HepG2 (cell line): ENCODE results near the gene SHC3. TPM values are rescaled to one million over a fixed set of nuclear protein-coding genes. Genes with fewer than 3 reads are reported as not detected.

Experiments used
- ATAC-seq: fragments of 200-7000 bp; cut with Tn5 transposase; 3 replicates; pipeline ENCODE4 v1.9.1; 2020; ENCODE audit warnings: mild to moderate bottlenecking, moderate library complexity
- BruUV-seq: library from RNA; stranded (reverse); fragments of 400-500 nt; replicated peaks from 2 replicates; lab custom pipeline; 2021; lab: Mats Ljungman, UMichigan
- CTCF ChIA-PET: fragments of 300-600 bp; formaldehyde crosslinking; extraction: SDS; loops from one replicate; lab custom pipeline; 2021; ENCODE audit warnings: low total read pairs, inconsistent platforms, low intra/inter-chr PET ratio; lab: Yijun Ruan, JAX
- POLR2A ChIA-PET: fragments of 350-600 bp; sonication (Branson Sonifier 250); formaldehyde crosslinking; loops from one replicate; lab custom pipeline; 2020; ENCODE audit warnings: antibody characterized with exemption, inconsistent platforms; lab: Yijun Ruan, JAX
- DNase-seq: peaks from one replicate; pipeline ENCODE4 v3.0.0-alpha.2; 2015; ENCODE audit warnings: low spot score
- FAIRE-seq: peaks from 3 replicates; lab custom pipeline; 2011; peaks lifted over from hg19 to GRCh38; lab: Jason Lieb, UNC
- H2AFZ ChIP-seq: one replicate; pipeline ENCODE4 v1.6.1; 2011; ENCODE audit warnings: low read length, inconsistent platforms
- H3K27ac ChIP-seq: fragments of 300-600 bp; 3 replicates; pipeline ENCODE4 v1.8.0; 2011; ENCODE audit warnings: mixed run types, mild to moderate bottlenecking, mixed read lengths, low read length, inconsistent platforms; ENCODE audit not compliant: insufficient read depth; ENCODE audit errors: extremely low read length
- H3K27me3 ChIP-seq, 2 experiments: fragments of 200-600 bp in 1 of 2; 2 replicates in 1 of 2; 3 replicates in 1 of 2; pipeline versions ENCODE4 v1.6.0 to v1.8.0; 2011; ENCODE audit warnings: low read length in 2 of 2, mild to moderate bottlenecking in 2 of 2, moderate library complexity in 2 of 2, inconsistent platforms in 1 of 2; ENCODE audit not compliant: insufficient read depth in 2 of 2, control insufficient read depth in 1 of 2
- H3K36me3 ChIP-seq, 2 experiments: fragments of 200-600 bp in 1 of 2; replicated peaks in 1 of 2; 2 replicates in 1 of 2; 3 replicates in 1 of 2; pipeline versions ENCODE4 v1.5.1 to v1.8.0; 2011; ENCODE audit warnings: low read length in 2 of 2, inconsistent platforms in 1 of 2; ENCODE audit not compliant: insufficient read depth in 2 of 2, control insufficient read depth in 1 of 2
- H3K4me1 ChIP-seq: 2 replicates; pipeline ENCODE4 v1.5.1; 2012; ENCODE audit warnings: low read length, inconsistent platforms; ENCODE audit not compliant: insufficient read depth
- H3K4me2 ChIP-seq: 2 replicates; pipeline ENCODE4 v1.6.0; 2011; ENCODE audit warnings: low read depth, low read length, inconsistent platforms
- H3K4me3 ChIP-seq, 3 experiments: fragments of 200-600 bp in 1 of 3; sonication (generic), shearing (Covaris generic) in 1 of 3; replicated peaks in 1 of 3; 2 replicates each; pipeline ENCODE4 v1.5.1; 2011 to 2016; ENCODE audit warnings: low read length in 3 of 3, inconsistent platforms in 2 of 3, low read depth in 2 of 3, mild to moderate bottlenecking in 2 of 3, control low read depth in 1 of 3, mixed read lengths in 1 of 3; ENCODE audit not compliant: insufficient read depth in 1 of 3
- H3K79me2 ChIP-seq: one replicate; pipeline ENCODE4 v1.6.1; 2011; ENCODE audit warnings: low read length, inconsistent platforms; ENCODE audit not compliant: insufficient read depth
- H3K9ac ChIP-seq: 2 replicates; pipeline ENCODE4 v1.6.0; 2011; ENCODE audit warnings: mild to moderate bottlenecking, low read depth, low read length, inconsistent platforms; ENCODE audit not compliant: insufficient read depth
- H3K9me3 ChIP-seq: 2 replicates; pipeline ENCODE4 v1.5.1; 2012; ENCODE audit warnings: mild to moderate bottlenecking, low read length
- H4K20me1 ChIP-seq: 2 replicates; pipeline ENCODE4 v1.6.0; 2011; ENCODE audit warnings: inconsistent platforms, mild to moderate bottlenecking, low read length, moderate library complexity; ENCODE audit not compliant: insufficient read depth
- E2F1 ChIP-seq: sonication (generic); formaldehyde crosslinking; IDR thresholded peaks from 2 replicates; pipeline ENCODE4 v1.5.0; 2020; ENCODE audit warnings: missing genetic modification reagents
- KLF13 ChIP-seq: sonication (generic); formaldehyde crosslinking; IDR thresholded peaks from 2 replicates; pipeline ENCODE4 v1.4.0; 2020; ENCODE audit warnings: mild to moderate bottlenecking, missing genetic modification reagents
- NPAS2 ChIP-seq: sonication (generic); formaldehyde crosslinking; IDR thresholded peaks from 2 replicates; pipeline ENCODE4 v1.8.0; 2022; ENCODE audit warnings: mild to moderate bottlenecking, missing genetic modification reagents, borderline replicate concordance
- PAF1 ChIP-seq: IDR thresholded peaks from 2 replicates; pipeline ENCODE4 v1.6.1; 2016; ENCODE audit warnings: missing genetic modification reagents, missing compliant biosample characterization
- PLRG1 ChIP-seq: fragments of 450-650 bp; conservative IDR thresholded peaks from 2 replicates; pipeline ENCODE4 v1.6.1; 2016
- RELA ChIP-seq: sonication (generic); formaldehyde crosslinking; IDR thresholded peaks from 2 replicates; pipeline ENCODE4 v1.4.0; 2020; ENCODE audit warnings: missing genetic modification reagents
- SAFB2 ChIP-seq: sonication (generic); formaldehyde crosslinking; IDR thresholded peaks from 2 replicates; pipeline ENCODE4 v1.5.1; 2020; ENCODE audit warnings: missing genetic modification reagents, low read depth, mild to moderate bottlenecking, borderline replicate concordance
- ZFP90 ChIP-seq: sonication (generic); formaldehyde crosslinking; IDR thresholded peaks from 2 replicates; pipeline ENCODE4 v1.8.0; 2022; ENCODE audit warnings: missing genetic modification reagents, mild to moderate bottlenecking, inconsistent platforms, borderline replicate concordance
- ZNF792 ChIP-seq: IDR thresholded peaks from 2 replicates; pipeline ENCODE4 v1.6.1; 2016
- ZNF878 ChIP-seq: sonication (generic); formaldehyde crosslinking; IDR thresholded peaks from 2 replicates; pipeline ENCODE4 v1.8.1; 2023; ENCODE audit warnings: mild to moderate bottlenecking, missing genetic modification reagents, moderate library complexity
- WGBS: methylation state at CpG from one replicate; pipeline ENCODE4 v1.1.6; 2017; ENCODE audit warnings: low lambda C conversion rate; 5-methylcytosine and 5-hydroxymethylcytosine counted together
- in situ Hi-C: cut with HindIII; loops from 2 replicates; pipeline ENCODE4 v1.10.0; 2017; ENCODE audit warnings: low pct_unique_long_range_greater_than_20kb; ENCODE audit not compliant: extremely low pct_ligation_motif_present
- intact Hi-C: fragments of 100-400 bp; cut with micrococcal nuclease; formaldehyde crosslinking; loops from one replicate; pipeline ENCODE4 v1.10.0; 2022; ENCODE audit not compliant: unreplicated experiment
- polyA plus RNA-seq, 8 experiments: library from polyadenylated mRNA; depleted of rRNA in 3 of 8; stranded (reverse) in 7 of 8; unstranded in 1 of 8; fragments of >200 nt; fragmentation: Illumina TruSeq in 4 of 8; extraction: Trizol in 4 of 8; gene quantifications; 2 replicates each; pipeline versions ENCODE4 v1.2.1 to v1.2.3, GENCODE V29; 2011 to 2016; ENCODE audit warnings: low read depth in 4 of 8, missing spikeins in 1 of 8, mixed read lengths in 1 of 8; ENCODE audit not compliant: insufficient read depth in 1 of 8
- total RNA-seq, 5 experiments: library from RNA; depleted of rRNA; stranded (reverse); fragments of >200 nt; fragmentation: Illumina TruSeq; extraction: Trizol; gene quantifications; 2 replicates each; pipeline ENCODE4 v1.2.3, GENCODE V29; 2016; ENCODE audit warnings: low read depth in 1 of 5
- TF ChIP-seq, protein P1 (sequence below): sonication (generic); formaldehyde crosslinking; IDR thresholded peaks from 2 replicates; pipeline ENCODE4 v1.4.0; 2020; ENCODE audit warnings: missing genetic modification reagents

The SHC3 gene
- total and polyA plus RNA-seq, 2 of the 13 experiments (the other 11 are each of a cell fraction or from before 2014, with no cell fraction given), result 0.09 to 0.89 TPM

- intact Hi-C loops, result no loop called here
- POLR2A ChIA-PET, result no interaction called here
- no peaks in the 10 kb centered on the region for H3K79me2 ChIP-seq
- no peak for TF ChIP-seq ZNF878
- TF ChIP-seq, protein P1, sequence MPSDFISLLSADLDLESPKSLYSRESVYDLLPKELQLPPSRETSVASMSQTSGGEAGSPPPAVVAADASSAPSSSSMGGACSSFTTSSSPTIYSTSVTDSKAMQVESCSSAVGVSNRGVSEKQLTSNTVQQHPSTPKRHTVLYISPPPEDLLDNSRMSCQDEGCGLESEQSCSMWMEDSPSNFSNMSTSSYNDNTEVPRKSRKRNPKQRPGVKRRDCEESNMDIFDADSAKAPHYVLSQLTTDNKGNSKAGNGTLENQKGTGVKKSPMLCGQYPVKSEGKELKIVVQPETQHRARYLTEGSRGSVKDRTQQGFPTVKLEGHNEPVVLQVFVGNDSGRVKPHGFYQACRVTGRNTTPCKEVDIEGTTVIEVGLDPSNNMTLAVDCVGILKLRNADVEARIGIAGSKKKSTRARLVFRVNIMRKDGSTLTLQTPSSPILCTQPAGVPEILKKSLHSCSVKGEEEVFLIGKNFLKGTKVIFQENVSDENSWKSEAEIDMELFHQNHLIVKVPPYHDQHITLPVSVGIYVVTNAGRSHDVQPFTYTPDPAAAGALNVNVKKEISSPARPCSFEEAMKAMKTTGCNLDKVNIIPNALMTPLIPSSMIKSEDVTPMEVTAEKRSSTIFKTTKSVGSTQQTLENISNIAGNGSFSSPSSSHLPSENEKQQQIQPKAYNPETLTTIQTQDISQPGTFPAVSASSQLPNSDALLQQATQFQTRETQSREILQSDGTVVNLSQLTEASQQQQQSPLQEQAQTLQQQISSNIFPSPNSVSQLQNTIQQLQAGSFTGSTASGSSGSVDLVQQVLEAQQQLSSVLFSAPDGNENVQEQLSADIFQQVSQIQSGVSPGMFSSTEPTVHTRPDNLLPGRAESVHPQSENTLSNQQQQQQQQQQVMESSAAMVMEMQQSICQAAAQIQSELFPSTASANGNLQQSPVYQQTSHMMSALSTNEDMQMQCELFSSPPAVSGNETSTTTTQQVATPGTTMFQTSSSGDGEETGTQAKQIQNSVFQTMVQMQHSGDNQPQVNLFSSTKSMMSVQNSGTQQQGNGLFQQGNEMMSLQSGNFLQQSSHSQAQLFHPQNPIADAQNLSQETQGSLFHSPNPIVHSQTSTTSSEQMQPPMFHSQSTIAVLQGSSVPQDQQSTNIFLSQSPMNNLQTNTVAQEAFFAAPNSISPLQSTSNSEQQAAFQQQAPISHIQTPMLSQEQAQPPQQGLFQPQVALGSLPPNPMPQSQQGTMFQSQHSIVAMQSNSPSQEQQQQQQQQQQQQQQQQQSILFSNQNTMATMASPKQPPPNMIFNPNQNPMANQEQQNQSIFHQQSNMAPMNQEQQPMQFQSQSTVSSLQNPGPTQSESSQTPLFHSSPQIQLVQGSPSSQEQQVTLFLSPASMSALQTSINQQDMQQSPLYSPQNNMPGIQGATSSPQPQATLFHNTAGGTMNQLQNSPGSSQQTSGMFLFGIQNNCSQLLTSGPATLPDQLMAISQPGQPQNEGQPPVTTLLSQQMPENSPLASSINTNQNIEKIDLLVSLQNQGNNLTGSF, result no peak
- no peak for TF ChIP-seq PLRG1
- TF ChIP-seq KLF13 (CRISPR knock-in tag), result no peak
- no peak for TF ChIP-seq NPAS2
- no peak for TF ChIP-seq ZNF792 (CRISPR knock-in tag)
- TF ChIP-seq PAF1 (CRISPR knock-in tag), result no peak
- no peak for TF ChIP-seq RELA
- TF ChIP-seq ZFP90 (CRISPR knock-in tag), result no peak
- TF ChIP-seq E2F1, result no peak
- TF ChIP-seq SAFB2 (CRISPR knock-in tag), result no peak
- TF ChIP-seq, all 625 proteins: peak for 0
- H3K4me1 ChIP-seq, result no peaks in the 10 kb centered on the region
- FAIRE-seq (no peak), ATAC-seq (no peak), DNase-seq (no peak)
- H3K36me3 ChIP-seq, result no peaks in the 10 kb centered on the region
- BruUV-seq, result no TSS peak
- no peaks in the 10 kb centered on the region for H4K20me1 ChIP-seq
- CTCF ChIA-PET, result no interaction called here
- H2AFZ ChIP-seq, result no peak overlapping the region
- no peak overlapping the region for H3K27ac ChIP-seq
- H3K9ac ChIP-seq, result no peak overlapping the region
- no peaks in the 10 kb centered on the region for H3K27me3 ChIP-seq
- 28% methylated on average over 3 of the region's 3 CpGs for WGBS
- in situ Hi-C loops, result no loop called here
- no peak overlapping the region for H3K4me2 ChIP-seq
- H3K4me3 ChIP-seq, result no peak overlapping the region
- no peaks in the 10 kb centered on the region for H3K9me3 ChIP-seq
These were observed 151.7 kb downstream of the SHC3 start for GRCh38 chr9:89026876-89027275.
